H9 (cell line): ENCODE data around the gene ARID1B. TPM values are rescaled to one million over a fixed set of nuclear protein-coding genes. Genes with fewer than 3 reads are reported as not detected.
A peak's percentile ranks its signal among the peaks of the same experiment; 100 is the strongest.

Experiments
- DNase-seq: peaks from one replicate; pipeline ENCODE4 v3.0.0-alpha.2; 2017
- H2AFZ ChIP-seq: one replicate; pipeline ENCODE4 v1.6.1; 2013; ENCODE audit warnings: mild to moderate bottlenecking, low read length, control low read depth, moderate library complexity
- H2AK5ac ChIP-seq: 2 replicates; pipeline ENCODE4 v1.6.1; 2013; ENCODE audit warnings: low read length, control low read depth, mixed read lengths; ENCODE audit not compliant: insufficient read length
- H2BK120ac ChIP-seq: one replicate; pipeline ENCODE4 v1.6.1; 2013; ENCODE audit warnings: low read depth, mild to moderate bottlenecking, low read length, control low read depth, inconsistent platforms; ENCODE audit not compliant: poor library complexity, severe bottlenecking
- H2BK12ac ChIP-seq: 2 replicates; pipeline ENCODE4 v1.6.1; 2013; ENCODE audit warnings: low read length, control low read depth, mixed read lengths, low read depth; ENCODE audit not compliant: insufficient read length
- H2BK15ac ChIP-seq: 2 replicates; pipeline ENCODE4 v1.6.1; 2013; ENCODE audit warnings: low read depth, low read length, control low read depth
- H2BK20ac ChIP-seq: one replicate; pipeline ENCODE4 v1.6.1; 2013; ENCODE audit warnings: low read depth, mild to moderate bottlenecking, low read length, control low read depth, inconsistent platforms; ENCODE audit not compliant: poor library complexity, severe bottlenecking
- H2BK5ac ChIP-seq: 2 replicates; pipeline ENCODE4 v1.6.1; 2013; ENCODE audit warnings: low read length, control low read depth, mixed read lengths; ENCODE audit not compliant: insufficient read length
- H3K14ac ChIP-seq: 2 replicates; pipeline ENCODE4 v1.6.1; 2013; ENCODE audit warnings: low read length, control low read depth; ENCODE audit not compliant: insufficient read depth
- H3K18ac ChIP-seq: 2 replicates; pipeline ENCODE4 v1.6.1; 2013; ENCODE audit warnings: low read depth, mild to moderate bottlenecking, mixed read lengths, low read length, control low read depth; ENCODE audit not compliant: insufficient read length
- H3K23ac ChIP-seq: 2 replicates; pipeline ENCODE4 v1.6.1; 2013; ENCODE audit warnings: low read length, control low read depth, mixed read lengths, low read depth; ENCODE audit not compliant: insufficient read length
- H3K23me2 ChIP-seq: 2 replicates; pipeline ENCODE4 v1.6.1; 2013; ENCODE audit warnings: low read depth, mild to moderate bottlenecking, mixed read lengths, low read length, control low read depth; ENCODE audit not compliant: insufficient read length, poor library complexity, severe bottlenecking
- H3K27ac ChIP-seq: 2 replicates; pipeline ENCODE4 v1.5.1; 2013; ENCODE audit warnings: low read length, control low read depth, mixed read lengths, low read depth; ENCODE audit not compliant: insufficient read length
- H3K27me3 ChIP-seq: 2 replicates; pipeline ENCODE4 v1.6.1; 2013; ENCODE audit warnings: low read length, control low read depth, inconsistent platforms; ENCODE audit not compliant: insufficient read depth
- H3K4ac ChIP-seq: 2 replicates; pipeline ENCODE4 v1.6.1; 2013; ENCODE audit warnings: low read depth, mild to moderate bottlenecking, control low read depth, inconsistent platforms, low read length, moderate library complexity
- H3K4me1 ChIP-seq: 2 replicates; pipeline ENCODE4 v1.6.1; 2013; ENCODE audit warnings: low read length, control low read depth, inconsistent platforms; ENCODE audit not compliant: insufficient read depth
- H3K4me2 ChIP-seq: 2 replicates; pipeline ENCODE4 v1.6.1; 2013; ENCODE audit warnings: low read length, control low read depth, mixed read lengths; ENCODE audit not compliant: insufficient read length, insufficient read depth
- H3K56ac ChIP-seq: 2 replicates; pipeline ENCODE4 v1.6.1; 2013; ENCODE audit warnings: low read depth, mild to moderate bottlenecking, mixed read lengths, low read length, control low read depth; ENCODE audit not compliant: insufficient read length
- H3K79me1 ChIP-seq: 2 replicates; pipeline ENCODE4 v1.6.1; 2013; ENCODE audit warnings: low read depth, mild to moderate bottlenecking, moderate library complexity, low read length, control low read depth, inconsistent platforms; ENCODE audit not compliant: insufficient read depth, poor library complexity, severe bottlenecking
- H3K79me2 ChIP-seq: 2 replicates; pipeline ENCODE4 v1.6.1; 2013; ENCODE audit warnings: low read length, control low read depth, inconsistent platforms; ENCODE audit not compliant: insufficient read depth
- H3K9ac ChIP-seq: 2 replicates; pipeline ENCODE4 v1.6.1; 2013; ENCODE audit warnings: low read length, control low read depth, mixed read lengths; ENCODE audit not compliant: insufficient read length; ENCODE audit errors: extremely low read depth
- H3K9me3 ChIP-seq: one replicate; pipeline ENCODE4 v1.6.1; 2013; ENCODE audit warnings: low read depth, low read length, inconsistent platforms; ENCODE audit not compliant: control insufficient read depth
- H3T11ph ChIP-seq: one replicate; pipeline ENCODE4 v1.6.1; 2013; ENCODE audit warnings: mild to moderate bottlenecking, low read length, control low read depth, inconsistent platforms
- H4K20me1 ChIP-seq: one replicate; pipeline ENCODE4 v1.6.1; 2013; ENCODE audit not compliant: control insufficient read depth, insufficient read length, insufficient read depth
- H4K5ac ChIP-seq: 2 replicates; pipeline ENCODE4 v1.6.1; 2013; ENCODE audit warnings: low read depth, mild to moderate bottlenecking, mixed read lengths, low read length, control low read depth; ENCODE audit not compliant: insufficient read length
- H4K8ac ChIP-seq: replicated peaks from 2 replicates; pipeline ENCODE4 v1.6.1; 2013; ENCODE audit warnings: low read length, control low read depth, mixed read lengths, low read depth; ENCODE audit not compliant: insufficient read length
- H4K91ac ChIP-seq: 2 replicates; pipeline ENCODE4 v1.6.1; 2013; ENCODE audit warnings: low read depth, mild to moderate bottlenecking, moderate library complexity, mixed read lengths, low read length, control low read depth; ENCODE audit not compliant: insufficient read length
- H3K27ac Mint-ChIP-seq, 3 experiments: 2 replicates in 2 of 3; 3 replicates in 1 of 3; pipeline ENCODE4 v1.8.0; 2020 to 2021; ENCODE audit warnings: mixed read lengths in 3 of 3, mild to moderate bottlenecking in 1 of 3, moderate library complexity in 1 of 3
- H3K27me3 Mint-ChIP-seq: 2 replicates; pipeline ENCODE4 v1.8.0; 2021; ENCODE audit warnings: low read depth, mild to moderate bottlenecking, moderate library complexity, mixed read lengths
- H3K36me3 Mint-ChIP-seq, 3 experiments: 2 replicates in 2 of 3; 3 replicates in 1 of 3; pipeline ENCODE4 v1.8.0; 2020 to 2021; ENCODE audit warnings: low read depth in 3 of 3, mixed read lengths in 3 of 3; ENCODE audit not compliant: insufficient read depth in 1 of 3
- H3K4me1 Mint-ChIP-seq, 2 experiments: 2 replicates each; pipeline ENCODE4 v1.8.0; 2020; ENCODE audit warnings: mixed read lengths in 2 of 2
- H3K4me3 Mint-ChIP-seq, 2 experiments: 2 replicates in 1 of 2; 3 replicates in 1 of 2; pipeline ENCODE4 v1.8.0; 2020 to 2021; ENCODE audit warnings: mild to moderate bottlenecking in 2 of 2, mixed read lengths in 2 of 2, moderate library complexity in 1 of 2
- H3K9me3 Mint-ChIP-seq, 2 experiments: 2 replicates in 1 of 2; 3 replicates in 1 of 2; pipeline ENCODE4 v1.8.0; 2020; ENCODE audit warnings: mild to moderate bottlenecking in 2 of 2, mixed read lengths in 2 of 2, moderate library complexity in 1 of 2
- whole genome bisulfite sequencing: extraction: QIAGEN DNeasy Blood & Tissue Kit; methylation state at CpG from one replicate; pipeline ENCODE4 v1.1.7; 2013; ENCODE audit warnings: missing lambda C conversion rate, low lambda C conversion rate, mixed read lengths; ENCODE audit not compliant: insufficient read length; ENCODE audit errors: extremely low coverage; 5-methylcytosine and 5-hydroxymethylcytosine counted together
- total RNA-seq: library from RNA; stranded (reverse); gene quantifications from 2 replicates; pipeline ENCODE4 v1.2.1, GENCODE V29; 2021
- TF ChIP-seq, protein P1 (sequence below): fragments of 200-600 bp; sonication (generic); conservative IDR thresholded peaks from 3 replicates; pipeline ENCODE4 v1.8.0; 2021; ENCODE audit warnings: antibody characterized with exemption, mild to moderate bottlenecking

ARID1B gene
- total RNA-seq, 1 experiment from 2014 or later, result 88.2 TPM

DNA sequence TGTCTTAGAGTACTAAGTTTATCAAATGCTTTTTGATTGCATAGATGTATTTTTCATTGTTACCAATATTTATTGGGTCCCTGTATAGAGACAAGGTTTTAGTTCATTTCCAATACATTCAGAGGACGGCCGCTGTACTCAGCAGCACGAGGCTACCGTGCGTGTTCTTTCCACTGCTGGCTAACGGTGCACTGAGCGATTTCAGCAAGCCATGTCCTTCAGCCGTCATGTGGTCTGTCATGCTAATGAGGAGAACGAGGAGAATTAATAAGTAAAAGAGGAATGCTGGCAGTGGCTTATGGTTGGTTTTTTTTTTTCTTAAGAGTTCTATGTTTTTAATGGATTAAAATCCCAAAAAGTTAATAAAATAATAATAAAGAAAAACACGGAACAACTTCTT is 253.6 kb downstream of the ARID1B start:
- Histone ChIP-seq H3K79me1 (peaks cover 3% of the 10 kb centered on the region), H3K9ac (no peak overlapping the region), H2BK5ac (no peak overlapping the region), H2AFZ (no peak overlapping the region), H3K4me2 (no peak overlapping the region), H4K20me1 (no peaks in the 10 kb centered on the region), H2BK120ac (no peak overlapping the region), H3K23ac (no peak overlapping the region), H2BK15ac (no peak overlapping the region), H3K27me3 (no peaks in the 10 kb centered on the region), H3K9me3 (no peaks in the 10 kb centered on the region), H3K14ac (no peak overlapping the region), H3K4me1 (no peaks in the 10 kb centered on the region; the same call in 1 of the 2 replicates), H3K27ac (no peak overlapping the region), H4K91ac (no peak overlapping the region), H3K18ac (no peak overlapping the region), H2BK20ac (no peak overlapping the region), H3K79me2 (peaks cover 6% of the 10 kb centered on the region; the same call in 1 of the 2 replicates), H3K4ac (no peak overlapping the region), H3K23me2 (no peaks in the 10 kb centered on the region), H4K5ac (no peak overlapping the region), H4K8ac (no peak overlapping the region), H3T11ph (no peak overlapping the region), H2AK5ac (no peak overlapping the region), H3K56ac (no peak overlapping the region), H2BK12ac (no peak overlapping the region)
- Mint-ChIP-seq H3K9me3 (peaks cover 0 to under 1% of the 10 kb centered on the region in 2 experiments; a peak in 1 of 5 replicates), H3K27ac (peak overlapping the region in 2 of 3 experiments; percentile 32 to 59; a peak in 2 of 7 replicates), H3K4me3 (no peak overlapping the region), H3K36me3 (peaks cover 0 to 2% (median 0%) of the 10 kb centered on the region in 3 experiments; a peak in 3 of 7 replicates), H3K27me3 (no peaks in the 10 kb centered on the region), H3K4me1 (peaks cover 22 to 28% of the 10 kb centered on the region in 2 experiments)
- no peak for DNase-seq
- no CpG with 5 or more reads among the region's 10 CpGs for WGBS
- TF ChIP-seq, protein P1, sequence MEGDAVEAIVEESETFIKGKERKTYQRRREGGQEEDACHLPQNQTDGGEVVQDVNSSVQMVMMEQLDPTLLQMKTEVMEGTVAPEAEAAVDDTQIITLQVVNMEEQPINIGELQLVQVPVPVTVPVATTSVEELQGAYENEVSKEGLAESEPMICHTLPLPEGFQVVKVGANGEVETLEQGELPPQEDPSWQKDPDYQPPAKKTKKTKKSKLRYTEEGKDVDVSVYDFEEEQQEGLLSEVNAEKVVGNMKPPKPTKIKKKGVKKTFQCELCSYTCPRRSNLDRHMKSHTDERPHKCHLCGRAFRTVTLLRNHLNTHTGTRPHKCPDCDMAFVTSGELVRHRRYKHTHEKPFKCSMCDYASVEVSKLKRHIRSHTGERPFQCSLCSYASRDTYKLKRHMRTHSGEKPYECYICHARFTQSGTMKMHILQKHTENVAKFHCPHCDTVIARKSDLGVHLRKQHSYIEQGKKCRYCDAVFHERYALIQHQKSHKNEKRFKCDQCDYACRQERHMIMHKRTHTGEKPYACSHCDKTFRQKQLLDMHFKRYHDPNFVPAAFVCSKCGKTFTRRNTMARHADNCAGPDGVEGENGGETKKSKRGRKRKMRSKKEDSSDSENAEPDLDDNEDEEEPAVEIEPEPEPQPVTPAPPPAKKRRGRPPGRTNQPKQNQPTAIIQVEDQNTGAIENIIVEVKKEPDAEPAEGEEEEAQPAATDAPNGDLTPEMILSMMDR, result no peak
